GM18867 (cell line): ENCODE data around the gene TSPAN18.

ENCODE experiments used
- ATAC-seq: cut with Tn5 transposase; IDR thresholded peaks from one replicate; pipeline ENCODE4 v1.9.1; 2021; ENCODE audit warnings: mild to moderate bottlenecking, moderate library complexity; ENCODE audit not compliant: unreplicated experiment

TSPAN18 gene

GRCh38 chr11:44711113-44711786 lies 15.5 kb upstream of the TSPAN18 start:
- ATAC-seq: no peak

GRCh38 chr11:44711787-44712608 lies 14.8 kb upstream of the TSPAN18 start:
- no peak for ATAC-seq

- no peak for ATAC-seq
These were observed 13.7 kb upstream of the TSPAN18 start for GRCh38 chr11:44713022-44713421.

DNA sequence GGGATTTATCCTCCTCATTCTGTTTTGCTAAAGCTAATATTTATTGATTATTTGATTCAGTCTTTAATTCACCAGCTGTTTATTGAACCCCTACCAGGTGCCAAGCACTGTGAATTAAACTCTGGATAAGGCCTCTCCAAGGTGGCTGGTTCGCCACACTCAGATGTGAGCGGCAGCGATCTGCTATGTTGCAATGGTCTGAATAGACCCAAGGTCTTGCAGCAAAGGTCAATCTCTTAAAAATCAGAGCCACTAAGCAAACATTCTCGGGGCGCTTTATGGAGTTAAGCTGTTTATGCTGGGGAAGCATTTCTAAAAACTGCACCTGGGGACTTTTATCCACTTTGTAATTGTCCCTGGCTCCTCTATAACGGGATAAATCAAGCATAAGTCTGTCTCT lies 10.5 kb upstream of the TSPAN18 start:
- no peak for ATAC-seq

DNA sequence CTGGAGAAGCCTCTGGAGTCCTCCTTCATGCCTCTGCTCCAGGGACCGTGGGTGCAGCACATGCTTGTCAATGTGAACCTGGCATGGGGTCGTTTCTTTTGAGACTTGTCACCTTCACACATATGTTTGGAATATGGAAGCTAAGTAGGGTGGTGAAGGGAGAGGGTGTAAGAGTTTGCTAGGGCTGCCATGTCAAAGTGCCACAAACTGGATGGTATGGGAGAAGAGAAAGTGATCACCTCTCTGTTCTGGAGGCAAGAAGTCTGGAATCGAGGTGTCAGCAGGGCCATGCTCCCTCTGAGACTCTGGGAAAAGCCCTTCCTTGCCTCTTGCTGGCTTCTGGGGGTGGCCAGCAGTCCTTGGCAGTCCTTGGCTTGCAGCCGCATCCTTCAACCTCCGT lies 8.7 kb upstream of the TSPAN18 start:
- no peak for ATAC-seq

DNA sequence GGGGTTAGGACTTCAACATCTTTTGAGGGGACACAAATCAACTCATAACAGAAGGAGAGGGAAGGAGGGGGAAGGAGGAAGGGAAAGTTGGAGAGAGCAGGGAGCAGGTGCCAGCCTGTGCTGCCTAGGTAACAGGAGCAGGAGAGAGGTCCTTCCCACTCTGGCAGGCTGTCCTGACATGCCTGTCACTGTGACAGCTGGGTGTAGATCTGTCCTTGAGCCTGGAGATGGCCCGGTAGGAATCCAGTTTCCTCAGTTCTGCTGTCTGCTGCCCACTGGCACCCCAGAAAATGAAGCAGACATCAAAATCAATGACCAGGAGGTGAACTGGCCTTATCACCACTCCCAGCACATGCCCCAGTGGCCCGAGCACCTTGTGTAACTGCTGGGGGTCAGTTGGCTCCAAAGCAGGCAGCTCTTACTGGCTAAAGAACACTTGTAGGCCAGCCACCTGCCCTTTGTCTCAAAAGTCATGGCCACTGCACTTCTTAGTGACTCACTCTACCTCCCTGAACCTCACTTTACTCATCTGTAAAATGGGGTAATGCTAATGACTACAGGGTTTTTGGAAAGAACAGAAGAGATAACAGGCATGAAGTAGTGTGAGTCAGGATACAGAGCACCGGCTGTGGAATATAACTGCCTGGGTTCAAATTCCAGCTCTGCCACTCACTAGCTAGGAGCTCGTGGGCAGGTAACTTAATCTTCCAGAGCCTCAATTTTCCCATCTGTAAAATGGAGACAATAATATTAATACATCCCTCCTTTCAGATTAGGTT lies 8.0 kb upstream of the TSPAN18 start:
- no peak for ATAC-seq

GRCh38 chr11:44725016-44725685 lies 1.6 kb upstream of the TSPAN18 start:
- no peak for ATAC-seq

DNA sequence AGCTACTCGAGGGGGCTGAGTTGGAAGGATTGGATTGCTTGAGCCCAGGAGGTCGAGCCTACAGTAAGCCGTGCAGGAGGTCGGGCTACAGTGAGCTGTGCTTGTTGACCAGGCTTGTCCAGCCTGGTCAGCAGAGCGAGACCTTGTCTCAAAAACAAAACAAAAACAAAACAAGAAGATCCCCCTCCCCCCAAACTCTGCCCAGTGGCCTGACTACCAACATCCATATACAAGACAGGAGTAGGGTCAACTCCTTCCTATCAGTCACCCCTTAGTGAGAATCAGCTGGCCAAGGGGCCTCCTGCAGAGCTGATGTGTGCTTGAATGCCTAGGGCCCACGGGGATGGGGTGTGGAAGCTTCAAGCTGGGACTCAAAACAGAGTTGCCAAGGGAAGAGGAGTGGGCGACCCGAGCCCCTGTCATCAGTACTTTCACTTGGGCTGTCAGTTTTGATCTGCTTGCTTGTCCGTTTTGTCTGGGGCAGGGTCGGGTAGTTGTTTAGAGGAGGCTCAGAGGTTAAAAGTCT lies 942 bp upstream of the TSPAN18 start:
- no peak for ATAC-seq

GRCh38 chr11:44727114-44727372 lies 281 bp downstream of the TSPAN18 start:
- no peak for ATAC-seq

DNA sequence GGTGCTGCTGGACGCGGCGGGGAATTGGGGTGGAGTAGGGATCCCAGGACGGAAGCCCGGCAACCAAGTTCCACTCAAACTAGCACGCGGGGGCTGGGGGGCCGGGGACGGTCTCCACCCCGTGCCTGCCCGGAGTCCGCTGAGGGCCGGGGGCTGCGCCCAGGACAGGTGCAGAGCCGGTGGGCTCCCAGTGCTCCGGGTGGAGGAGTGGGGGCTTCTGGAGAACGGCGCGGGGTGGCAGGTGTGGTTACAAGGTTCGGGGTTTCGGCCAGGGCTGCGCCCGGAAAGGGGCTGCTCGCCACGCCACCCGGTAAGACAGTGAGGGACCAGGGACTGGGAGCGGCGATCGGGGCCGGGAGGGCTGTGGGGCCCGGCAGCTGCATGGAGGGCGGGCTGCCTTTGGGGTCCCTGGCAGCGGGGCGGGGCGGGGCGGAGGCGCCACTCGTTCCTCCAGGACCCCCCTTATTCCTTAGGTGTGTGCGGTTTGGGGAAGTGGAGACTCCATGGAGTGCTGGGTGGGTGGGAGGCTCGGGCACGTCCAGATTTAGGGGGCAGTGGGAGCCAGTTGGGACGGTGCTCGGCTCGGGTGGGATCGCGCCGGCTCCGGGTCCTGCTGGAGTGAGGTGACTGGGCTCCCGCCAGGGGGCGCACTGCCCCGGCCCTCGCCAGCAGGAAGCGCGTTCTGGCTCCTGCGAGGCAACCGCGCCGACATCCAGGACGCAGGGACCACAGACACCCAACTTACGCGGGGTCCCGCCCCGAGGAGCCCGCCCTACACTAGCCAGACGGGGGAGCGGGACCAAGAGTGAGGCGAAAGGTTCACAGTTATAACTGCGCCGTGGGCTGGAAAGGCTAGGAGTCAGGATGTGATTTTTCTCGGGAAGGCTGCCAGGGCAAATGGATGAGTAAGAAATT lies 868 bp downstream of the TSPAN18 start:
- ATAC-seq: peak; percentile 59

DNA sequence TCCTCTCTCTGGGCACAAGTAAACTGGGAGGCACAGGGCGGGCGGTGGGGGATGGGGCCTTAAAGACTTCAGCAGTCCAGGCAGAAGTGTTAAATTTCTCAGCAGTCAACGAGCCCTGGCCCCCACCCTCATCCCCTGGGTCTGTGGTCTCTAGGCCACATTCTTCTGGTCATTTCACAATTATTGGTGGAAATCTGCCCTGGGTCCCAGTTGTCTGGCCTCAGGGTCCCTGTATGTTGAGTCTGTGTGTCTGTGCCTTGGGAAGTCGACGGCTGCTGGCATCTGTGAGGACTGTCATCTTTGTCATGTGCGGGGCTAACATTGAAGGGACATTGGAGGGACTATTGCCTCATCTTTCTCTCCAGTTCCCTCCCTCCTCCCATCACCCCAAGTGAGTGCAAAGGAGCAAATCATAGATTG lies 1.7 kb downstream of the TSPAN18 start:
- ATAC-seq: no peak

DNA sequence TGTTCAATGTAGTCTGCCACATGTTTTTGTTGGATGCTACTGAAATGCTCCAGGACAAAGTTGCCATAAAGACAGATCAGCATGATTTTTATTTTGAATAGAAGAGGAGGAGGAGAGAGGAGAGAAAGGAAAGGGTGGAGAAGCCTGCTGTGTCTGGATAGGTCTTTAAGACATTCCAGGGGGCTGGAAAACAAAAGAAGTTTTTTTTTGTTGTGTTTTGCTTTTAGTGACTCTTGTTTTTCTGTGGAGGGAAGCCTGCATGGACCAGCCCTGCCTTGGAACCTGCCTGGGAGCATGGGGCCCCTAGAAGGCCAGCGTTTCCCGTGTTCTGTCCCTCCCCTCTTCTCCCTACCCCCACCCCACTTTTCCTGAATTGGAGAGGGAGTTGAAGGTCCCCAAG lies 2.3 kb downstream of the TSPAN18 start:
- ATAC-seq: no peak

- no peak for ATAC-seq
These were observed 3.0 kb downstream of the TSPAN18 start for GRCh38 chr11:44729713-44730112.

- ATAC-seq: no peak
These were observed 4.0 kb downstream of the TSPAN18 start for GRCh38 chr11:44730775-44731174.

DNA sequence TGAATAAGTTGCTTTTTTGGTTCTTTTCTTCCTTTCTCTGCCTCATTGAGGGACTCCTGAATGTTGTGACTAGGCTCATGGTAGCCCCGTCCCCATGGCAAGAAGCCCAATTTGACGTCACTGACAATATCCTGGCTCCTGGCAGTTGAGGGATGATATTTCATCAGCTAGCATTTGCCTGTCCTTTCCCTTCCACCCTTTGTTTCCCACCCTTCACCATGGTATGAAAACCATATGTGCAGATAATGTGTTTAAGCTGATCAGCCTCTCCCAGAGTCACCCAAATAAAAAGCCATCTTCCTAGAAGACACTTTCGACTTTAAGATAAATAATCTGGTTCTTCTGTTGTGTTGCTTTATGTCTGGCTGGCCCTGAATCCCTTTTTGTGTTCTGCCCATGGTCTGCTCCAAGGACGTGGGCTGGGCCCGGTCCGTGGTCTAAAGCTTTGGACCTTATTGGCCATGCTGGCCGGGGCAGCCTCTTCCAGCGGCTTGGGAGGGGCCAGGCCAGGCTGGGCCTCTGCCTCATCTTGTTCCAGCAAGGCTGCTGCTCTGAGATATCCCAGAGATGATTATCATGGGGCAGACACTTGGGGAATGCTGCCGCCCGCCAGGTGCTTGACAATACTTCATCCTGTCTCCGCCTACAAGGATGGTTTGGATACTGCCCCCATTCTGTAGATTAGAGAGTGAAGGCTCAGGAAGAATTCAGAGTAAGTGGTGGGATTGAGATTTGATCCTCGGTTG lies 5.1 kb downstream of the TSPAN18 start:
- ATAC-seq: no peak

DNA sequence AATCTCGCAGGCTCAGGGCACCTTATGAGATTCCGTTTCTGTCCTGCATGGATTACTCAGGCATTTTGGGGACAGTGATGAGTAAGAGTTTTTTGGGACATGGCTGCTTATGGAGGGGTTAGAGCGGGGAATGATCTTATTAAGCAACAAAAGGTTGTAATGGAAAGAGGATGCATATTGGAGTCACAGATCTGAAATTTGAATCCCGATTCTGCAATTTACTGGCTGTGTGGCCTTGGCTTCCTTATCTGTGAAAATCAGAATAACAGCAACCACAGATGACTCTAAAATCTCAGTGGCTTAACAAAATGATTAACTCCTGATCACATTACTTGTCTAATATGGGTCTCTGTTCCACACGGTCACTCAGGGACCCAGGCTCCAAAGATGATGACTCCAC lies 5.8 kb downstream of the TSPAN18 start:
- ATAC-seq: no peak

DNA sequence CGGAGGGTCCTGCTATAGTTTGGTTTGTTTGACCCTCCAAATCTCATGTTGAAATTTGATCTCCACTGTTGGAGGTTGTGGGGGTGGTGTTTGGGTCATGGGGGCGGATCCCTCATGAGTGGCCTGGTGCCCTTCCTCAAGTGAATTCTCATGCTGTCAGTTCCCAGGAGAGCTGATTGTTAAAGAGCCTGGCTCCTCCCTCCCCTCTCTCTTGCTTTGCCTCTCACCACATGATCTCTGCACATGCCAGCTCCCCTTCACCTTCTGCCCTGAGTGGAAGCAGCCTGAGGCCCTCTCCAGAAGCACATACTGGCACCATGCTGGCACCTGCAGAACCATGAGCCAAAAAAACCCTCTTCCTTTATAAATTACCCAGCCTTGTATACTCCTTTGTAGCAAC lies 7.1 kb downstream of the TSPAN18 start:
- ATAC-seq: no peak

DNA sequence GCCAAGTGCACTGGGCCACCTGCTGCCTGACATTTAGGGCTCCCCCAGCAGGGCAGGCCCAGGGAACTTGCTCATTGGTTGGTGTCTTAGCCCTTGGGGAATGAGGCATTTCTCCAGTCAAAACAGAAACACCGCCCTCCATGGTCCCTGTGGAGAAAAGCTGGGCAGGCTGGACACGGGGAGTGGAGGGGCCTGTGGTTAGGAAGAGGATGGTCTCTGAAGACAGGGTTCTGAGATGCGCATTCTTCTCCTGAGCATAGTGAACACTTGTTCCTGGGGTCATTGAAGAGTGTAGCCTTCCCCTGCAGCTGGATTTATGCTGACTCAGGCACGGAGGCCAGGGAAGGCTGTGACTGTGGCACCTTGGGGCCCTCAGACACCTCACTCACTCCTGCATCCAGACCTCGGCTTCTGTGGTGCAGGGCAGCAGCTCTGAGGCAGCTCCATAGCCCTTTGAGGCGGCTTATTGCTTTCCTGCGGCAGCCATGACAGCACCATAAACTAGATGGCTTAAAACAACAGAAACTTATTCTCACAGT lies 8.2 kb downstream of the TSPAN18 start:
- ATAC-seq: no peak

DNA sequence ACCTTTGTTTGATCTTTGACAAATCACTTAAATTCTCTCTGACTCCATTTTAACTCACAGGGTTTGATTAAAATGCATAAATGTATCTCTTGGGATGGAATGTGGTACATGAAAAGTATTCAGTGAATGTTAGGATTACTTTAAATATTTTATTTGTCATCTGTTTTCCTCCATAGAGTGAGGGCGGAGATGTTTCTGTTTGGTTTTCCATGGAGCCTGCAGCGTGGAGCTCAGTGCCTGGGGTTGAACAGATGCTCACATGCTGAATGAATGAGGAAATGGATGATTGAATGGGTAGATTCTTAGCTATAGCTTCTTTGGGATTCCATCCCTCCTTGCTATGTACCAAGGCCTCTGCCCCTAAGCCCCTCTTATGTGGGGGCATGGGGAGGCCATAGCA lies 10.0 kb downstream of the TSPAN18 start:
- ATAC-seq: no peak
